GM12878 (cell line): Measurements from ENCODE around the gene FAM131B. TPM values are rescaled to one million over a fixed set of nuclear protein-coding genes. Genes with fewer than 3 reads are reported as not detected.

ENCODE experiments used
- ATAC-seq: fragments of 200-7000 bp; cut with Tn5 transposase; 3 replicates; pipeline ENCODE4 v1.9.1; 2020; ENCODE audit warnings: mild to moderate bottlenecking, moderate library complexity
- BruUV-seq: library from RNA; stranded (reverse); fragments of 400-500 nt; replicated peaks from 2 replicates; lab custom pipeline; 2021; lab: Mats Ljungman, UMichigan
- CTCF ChIA-PET: fragments of 300-600 bp; sonication (Branson Sonifier 250); formaldehyde crosslinking; extraction: SDS; loops from one replicate; lab custom pipeline; 2021; ENCODE audit warnings: inconsistent platforms; lab: Yijun Ruan, JAX
- POLR2A ChIA-PET: fragments of 350-600 bp; formaldehyde crosslinking; extraction: SDS; loops from one replicate; lab custom pipeline; 2021; ENCODE audit warnings: inconsistent platforms; lab: Charles Lee
- RAD21 ChIA-PET: fragments of 300-600 bp; sonication (Branson Sonifier 250); formaldehyde crosslinking; loops from one replicate; lab custom pipeline; 2023; ENCODE audit warnings: antibody characterized with exemption; ENCODE audit not compliant: unreplicated experiment; lab: Charles Lee
- SMC1A ChIA-PET: fragments of 300-600 bp; sonication (Branson Sonifier 250); formaldehyde crosslinking; loops from one replicate; lab custom pipeline; 2023; ENCODE audit not compliant: unreplicated experiment, uncharacterized antibody; lab: Charles Lee
- DNase-seq: peaks from one replicate; pipeline ENCODE4 v3.0.0-alpha.2; 2011; ENCODE audit warnings: low read depth, low spot score
- FAIRE-seq: peaks from 3 replicates; lab custom pipeline; 2011; peaks lifted over from hg19 to GRCh38; lab: Jason Lieb, UNC
- H2AFZ ChIP-seq: 2 replicates; pipeline ENCODE4 v1.6.0; 2011; ENCODE audit warnings: low read depth, low read length, control low read depth; ENCODE audit not compliant: control insufficient read depth
- H3K27ac ChIP-seq: 2 replicates; pipeline ENCODE4 v1.5.1; 2011; ENCODE audit warnings: control low read depth; ENCODE audit not compliant: control insufficient read depth, insufficient read depth
- H3K27me3 ChIP-seq, 2 experiments: replicated peaks in 1 of 2; 2 replicates each; pipeline versions ENCODE4 v1.6.0 to v1.6.1; 2011; ENCODE audit warnings: low read length in 1 of 2; ENCODE audit not compliant: control insufficient read depth in 2 of 2, insufficient read depth in 2 of 2
- H3K36me3 ChIP-seq, 2 experiments: 2 replicates each; pipeline ENCODE4 v1.5.1; 2011; ENCODE audit warnings: low read length in 1 of 2; ENCODE audit not compliant: control insufficient read depth in 2 of 2, insufficient read depth in 2 of 2
- H3K4me1 ChIP-seq: 2 replicates; pipeline ENCODE4 v1.6.1; 2011; ENCODE audit warnings: mild to moderate bottlenecking, low read length, moderate library complexity, mixed read lengths; ENCODE audit not compliant: control insufficient read depth, insufficient read depth
- H3K4me2 ChIP-seq: 2 replicates; pipeline ENCODE4 v1.6.0; 2011; ENCODE audit warnings: control low read depth; ENCODE audit not compliant: control insufficient read depth, insufficient read depth
- H3K4me3 ChIP-seq: fragments of 200-600 bp; sonication (generic); 2 replicates; pipeline ENCODE4 v1.5.1; 2016
- H3K79me2 ChIP-seq: 2 replicates; pipeline ENCODE4 v1.6.0; 2011; ENCODE audit warnings: low read length; ENCODE audit not compliant: control insufficient read depth, insufficient read depth
- H3K9ac ChIP-seq: 2 replicates; pipeline ENCODE4 v1.8.0; 2011; ENCODE audit warnings: low read length, control low read depth, mixed read lengths; ENCODE audit not compliant: control insufficient read depth, insufficient read depth
- H3K9me3 ChIP-seq: replicated peaks from 3 replicates; pipeline ENCODE4 v1.5.1; 2011; ENCODE audit warnings: mild to moderate bottlenecking, low read length; ENCODE audit not compliant: control insufficient read depth, insufficient read depth
- H4K20me1 ChIP-seq: 2 replicates; pipeline ENCODE4 v1.6.0; 2011; ENCODE audit not compliant: control insufficient read depth, insufficient read depth
- BCL11A ChIP-seq: IDR thresholded peaks from 2 replicates; pipeline ENCODE4 v1.6.1; 2011; ENCODE audit warnings: low read depth, low read length
- CBFB ChIP-seq: IDR thresholded peaks from 2 replicates; pipeline ENCODE4 v1.6.1; 2016; ENCODE audit warnings: antibody characterized with exemption, low read depth
- CHD2 ChIP-seq: IDR thresholded peaks from 2 replicates; pipeline ENCODE4 v1.6.1; 2011; ENCODE audit warnings: low read depth, low read length, improper control_type of control experiment, borderline replicate concordance
- EZH2 ChIP-seq: IDR thresholded peaks from 2 replicates; pipeline ENCODE4 v1.6.1; 2012; ENCODE audit warnings: low read depth, mild to moderate bottlenecking, control low read depth, inconsistent platforms, low read length, borderline replicate concordance; ENCODE audit not compliant: control insufficient read depth
- HDAC6 ChIP-seq: fragments of 200-600 bp; sonication (generic); IDR thresholded peaks from one replicate; pipeline ENCODE4 v1.8.0; 2017; ENCODE audit warnings: antibody characterized with exemption; ENCODE audit not compliant: unreplicated experiment
- IKZF2 ChIP-seq, 2 experiments: fragments of 450-650 bp; IDR thresholded peaks; 2 replicates each; pipeline ENCODE4 v1.6.1; 2017; ENCODE audit warnings: mild to moderate bottlenecking in 2 of 2, moderate library complexity in 2 of 2
- RAD51 ChIP-seq: fragments of 450-650 bp; IDR thresholded peaks from 2 replicates; pipeline ENCODE4 v1.6.1; 2016; ENCODE audit warnings: moderate library complexity, mild to moderate bottlenecking, inconsistent platforms
- RELA ChIP-seq: fragments of 450-650 bp; IDR thresholded peaks from 2 replicates; pipeline ENCODE4 v1.8.0; 2014; ENCODE audit warnings: borderline replicate concordance; ENCODE audit not compliant: partially characterized antibody
- RUNX3 ChIP-seq: IDR thresholded peaks from 2 replicates; pipeline ENCODE4 v1.6.1; 2012; ENCODE audit warnings: low read length, inconsistent platforms
- SMAD5 ChIP-seq: IDR thresholded peaks from 2 replicates; pipeline ENCODE4 v1.6.1; 2016; ENCODE audit warnings: antibody characterized with exemption, low read depth
- SUZ12 ChIP-seq: fragments of 200-600 bp; sonication (generic); IDR thresholded peaks from one replicate; pipeline ENCODE4 v1.6.1; 2018; ENCODE audit warnings: antibody characterized with exemption, mild to moderate bottlenecking; ENCODE audit not compliant: unreplicated experiment
- TCF3 ChIP-seq: IDR thresholded peaks from 2 replicates; pipeline ENCODE4 v1.6.1; 2012; ENCODE audit warnings: low read depth, mild to moderate bottlenecking, low read length, borderline replicate concordance; ENCODE audit not compliant: insufficient read depth
- TCF7 ChIP-seq: IDR thresholded peaks from 2 replicates; pipeline ENCODE4 v1.6.1; 2014; ENCODE audit warnings: antibody characterized with exemption, borderline replicate concordance
- USF1 ChIP-seq: IDR thresholded peaks from 2 replicates; pipeline ENCODE4 v1.6.1; 2011; ENCODE audit warnings: borderline replicate concordance, low read depth, mild to moderate bottlenecking, moderate library complexity, mixed read lengths, low read length; ENCODE audit not compliant: insufficient read depth; ENCODE audit errors: extremely low read length
- YY1 ChIP-seq: IDR thresholded peaks from 2 replicates; pipeline ENCODE4 v1.6.1; 2011; ENCODE audit warnings: low read depth, mild to moderate bottlenecking, low read length
- ZNF274 ChIP-seq: IDR thresholded peaks from one replicate; pipeline ENCODE4 v1.8.0; 2011; ENCODE audit not compliant: insufficient read length, insufficient read depth
- ZNF592 ChIP-seq: fragments of 450-650 bp; IDR thresholded peaks from 2 replicates; pipeline ENCODE4 v1.6.1; 2017; ENCODE audit warnings: mild to moderate bottlenecking, moderate library complexity
- ZNF622 ChIP-seq: fragments of 450-650 bp; IDR thresholded peaks from 2 replicates; pipeline ENCODE4 v1.6.1; 2017; ENCODE audit warnings: mild to moderate bottlenecking, inconsistent platforms
- WGBS: methylation state at CpG from one replicate; pipeline ENCODE4 v1.1.6; 2016; ENCODE audit warnings: low lambda C conversion rate; ENCODE audit not compliant: insufficient replicate concordance, insufficient coverage; ENCODE audit errors: missing lambda C conversion rate; 5-methylcytosine and 5-hydroxymethylcytosine counted together
- in situ Hi-C: fragments of 300-500 bp; cut with MboI; formaldehyde crosslinking; loops from 9 replicates; pipeline ENCODE4 v1.14.3; 2018; ENCODE audit warnings: mixed read lengths
- intact Hi-C: fragments of 100-400 bp; cut with micrococcal nuclease; formaldehyde crosslinking; loops from one replicate; pipeline ENCODE4 v1.14.2; 2022; ENCODE audit not compliant: unreplicated experiment
- polyA plus RNA-seq, 11 experiments: library from polyadenylated mRNA; depleted of rRNA in 4 of 11; unstranded in 6 of 11; stranded (reverse) in 5 of 11; fragments of >200 nt; fragmentation: Nextera tagmentation in 4 of 11; fragmentation: Illumina TruSeq in 1 of 11; extraction: Ambion mirVana in 4 of 11; extraction: Trizol in 1 of 11; gene quantifications; 1 replicate in 1 of 11; 2 replicates in 10 of 11; pipeline versions ENCODE4 v1.2.1 to v1.2.3, GENCODE V29; 2011 to 2016; ENCODE audit warnings: inconsistent platforms in 2 of 11, missing spikeins in 2 of 11, low read depth in 1 of 11
- total RNA-seq, 4 experiments: library from RNA; depleted of rRNA in 3 of 4; stranded (reverse); fragments of >200 nt in 3 of 4; fragmentation: Illumina TruSeq in 1 of 4; extraction: Trizol in 1 of 4; gene quantifications; 2 replicates each; pipeline versions ENCODE4 v1.2.1 to v1.2.3, GENCODE V29; 2013 to 2021

Gene FAM131B
- total and polyA plus RNA-seq, 10 of the 15 experiments (the other 5 are each of a cell fraction or from before 2014, with no cell fraction given), result 0.03 to 0.05 TPM; not detected in 8

GRCh38 chr7:143399151-143399550 is 36.6 kb upstream of the FAM131B start:
- CTCF ChIA-PET, result interaction anchor here (0.8 kb wide), 1 partner anchor 17 kb away, joined by 3 read pairs; no protein-coding TSS in a partner anchor
- in situ Hi-C loops, result no loop called here

More at GRCh38 chr7:143399151-143399550, 36.6 kb upstream of the FAM131B start:
- no peaks in the 10 kb centered on the region for H3K4me1 ChIP-seq
- TF ChIP-seq IKZF2 (IDR thresholded peaks at IDR 0.05), result no peak
- TF ChIP-seq HDAC6, result no peak
- TF ChIP-seq TCF7, result no peak
- TF ChIP-seq EZH2, result no peak
- no peak for TF ChIP-seq SMAD5
- no peak for TF ChIP-seq TCF3
- no peak for TF ChIP-seq ZNF274
- no peak for TF ChIP-seq ZNF622
- no peak for TF ChIP-seq YY1
- TF ChIP-seq CBFB, result no peak
- no peak for TF ChIP-seq USF1
- no peak for TF ChIP-seq CHD2
- no peak for TF ChIP-seq RAD51
- TF ChIP-seq RUNX3, result no peak
- TF ChIP-seq SUZ12, result no peak
- TF ChIP-seq RELA, result no peak
- no peak for TF ChIP-seq BCL11A
- TF ChIP-seq ZNF592, result no peak
- SMC1A ChIA-PET, result no interaction called here
- no peaks in the 10 kb centered on the region for H3K79me2 ChIP-seq
- BruUV-seq, result no TSS peak
- H3K4me3 ChIP-seq, result no peak overlapping the region
- H3K27ac ChIP-seq, result no peak overlapping the region
- no peak for DNase-seq
- no peaks in the 10 kb centered on the region for H3K9me3 ChIP-seq
- H2AFZ ChIP-seq, result no peak overlapping the region
- no peaks in the 10 kb centered on the region for H3K36me3 ChIP-seq
- ATAC-seq, result no peak
- POLR2A ChIA-PET, result no interaction called here
- no peak for FAIRE-seq
- 64% methylated on average over 8 of the region's 8 CpGs for WGBS
- H3K4me2 ChIP-seq, result no peak overlapping the region
- no peak overlapping the region for H3K9ac ChIP-seq
- RAD21 ChIA-PET, result no interaction called here
- intact Hi-C loops, result no loop called here
- no peaks in the 10 kb centered on the region for H3K27me3 ChIP-seq
- no peaks in the 10 kb centered on the region for H4K20me1 ChIP-seq
